Mesothelial cell of epicardium (in vitro differentiated cells): Measurements from ENCODE around the gene SNX3. TPM values are rescaled to one million over a fixed set of nuclear protein-coding genes. Genes with fewer than 3 reads are reported as not detected.
A peak's percentile ranks its signal among the peaks of the same experiment; 100 is the strongest.

Source experiments
- DNase-seq, 2 experiments: peaks; one replicate each; pipeline ENCODE4 v3.0.0; 2021; ENCODE audit warnings: low spot score in 2 of 2; ENCODE audit not compliant: unreplicated experiment in 2 of 2
- H3K27ac Mint-ChIP-seq: 2 replicates; pipeline ENCODE4 v1.8.0; 2021; ENCODE audit warnings: mixed read lengths
- H3K27me3 Mint-ChIP-seq: 2 replicates; pipeline ENCODE4 v1.8.0; 2021; ENCODE audit warnings: low read depth, mixed read lengths
- H3K36me3 Mint-ChIP-seq: 2 replicates; pipeline ENCODE4 v1.8.0; 2021; ENCODE audit warnings: mixed read lengths
- H3K4me1 Mint-ChIP-seq: 2 replicates; pipeline ENCODE4 v1.8.0; 2021; ENCODE audit warnings: mixed read lengths
- H3K4me3 Mint-ChIP-seq: 2 replicates; pipeline ENCODE4 v1.8.0; 2021; ENCODE audit warnings: mild to moderate bottlenecking, moderate library complexity, mixed read lengths
- H3K9me3 Mint-ChIP-seq: 2 replicates; pipeline ENCODE4 v1.8.0; 2021; ENCODE audit warnings: mixed read lengths
- total RNA-seq: library from RNA; stranded (reverse); gene quantifications from 3 replicates; pipeline ENCODE4 v1.2.1, GENCODE V29; 2021
- TF ChIP-seq, protein P1 (sequence below): fragments of 200-600 bp; sonication (generic); IDR thresholded peaks from one replicate; pipeline ENCODE4 v1.5.0; 2021; ENCODE audit warnings: antibody characterized with exemption; ENCODE audit not compliant: unreplicated experiment

Gene SNX3
- total RNA-seq, 1 donor from 2014 or later: 74.3 TPM

- H3K4me3 Mint-ChIP-seq: no peak overlapping the region
Observed at GRCh38 chr6:108168501-108169463, 92.1 kb downstream of the SNX3 start.

GRCh38 chr6:108168090-108168463, 92.8 kb downstream of the SNX3 start:
- DNase-seq: peak in 1 of 2 experiments; percentile 39
- Mint-ChIP-seq H3K4me3 (no peak overlapping the region), H3K4me1 (peaks cover 45% of the 10 kb centered on the region), H3K27me3 (peaks cover 99% of the 10 kb centered on the region), H3K9me3 (no peaks in the 10 kb centered on the region), H3K36me3 (no peaks in the 10 kb centered on the region), H3K27ac (no peak overlapping the region)
- TF ChIP-seq, protein P1, sequence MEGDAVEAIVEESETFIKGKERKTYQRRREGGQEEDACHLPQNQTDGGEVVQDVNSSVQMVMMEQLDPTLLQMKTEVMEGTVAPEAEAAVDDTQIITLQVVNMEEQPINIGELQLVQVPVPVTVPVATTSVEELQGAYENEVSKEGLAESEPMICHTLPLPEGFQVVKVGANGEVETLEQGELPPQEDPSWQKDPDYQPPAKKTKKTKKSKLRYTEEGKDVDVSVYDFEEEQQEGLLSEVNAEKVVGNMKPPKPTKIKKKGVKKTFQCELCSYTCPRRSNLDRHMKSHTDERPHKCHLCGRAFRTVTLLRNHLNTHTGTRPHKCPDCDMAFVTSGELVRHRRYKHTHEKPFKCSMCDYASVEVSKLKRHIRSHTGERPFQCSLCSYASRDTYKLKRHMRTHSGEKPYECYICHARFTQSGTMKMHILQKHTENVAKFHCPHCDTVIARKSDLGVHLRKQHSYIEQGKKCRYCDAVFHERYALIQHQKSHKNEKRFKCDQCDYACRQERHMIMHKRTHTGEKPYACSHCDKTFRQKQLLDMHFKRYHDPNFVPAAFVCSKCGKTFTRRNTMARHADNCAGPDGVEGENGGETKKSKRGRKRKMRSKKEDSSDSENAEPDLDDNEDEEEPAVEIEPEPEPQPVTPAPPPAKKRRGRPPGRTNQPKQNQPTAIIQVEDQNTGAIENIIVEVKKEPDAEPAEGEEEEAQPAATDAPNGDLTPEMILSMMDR: no peak

More at GRCh38 chr6:108168501-108169463, 92.1 kb downstream of the SNX3 start:
- Mint-ChIP-seq H3K36me3 (no peaks in the 10 kb centered on the region), H3K27me3 (peaks cover 98% of the 10 kb centered on the region), H3K27ac (no peak overlapping the region), H3K9me3 (no peaks in the 10 kb centered on the region), H3K4me1 (peaks cover 42% of the 10 kb centered on the region)
- TF ChIP-seq, protein P1: no peak
- peak in 1 of 2 experiments; percentile 61 for DNase-seq

GRCh38 chr6:108167449-108168089, 93.3 kb downstream of the SNX3 start:
- no peaks in the 10 kb centered on the region for H3K36me3 Mint-ChIP-seq
- peaks cover 45% of the 10 kb centered on the region for H3K4me1 Mint-ChIP-seq
- peak in 1 of 2 experiments; percentile 42 for DNase-seq
- TF ChIP-seq, protein P1: no peak
- H3K27ac Mint-ChIP-seq: no peak overlapping the region
- peak overlapping the region; percentile 29 for H3K4me3 Mint-ChIP-seq
- peaks cover 99% of the 10 kb centered on the region for H3K27me3 Mint-ChIP-seq
- no peaks in the 10 kb centered on the region for H3K9me3 Mint-ChIP-seq

- Mint-ChIP-seq H3K27me3 (peaks cover 99% of the 10 kb centered on the region), H3K9me3 (no peaks in the 10 kb centered on the region), H3K27ac (no peak overlapping the region), H3K36me3 (no peaks in the 10 kb centered on the region), H3K4me3 (peak overlapping the region; percentile 29), H3K4me1 (peaks cover 45% of the 10 kb centered on the region)
- peak in 1 of 2 experiments; percentile 39 for DNase-seq
- TF ChIP-seq, protein P1: no peak
Observed at GRCh38 chr6:108166664-108167448, 94.0 kb downstream of the SNX3 start.
